GM12878 (cell line): ENCODE measurements around the gene C6orf89. TPM values are rescaled to one million over a fixed set of nuclear protein-coding genes. Genes with fewer than 3 reads are reported as not detected.

Experiments used
- ATAC-seq: fragments of 200-7000 bp; cut with Tn5 transposase; 3 replicates; pipeline ENCODE4 v1.9.1; 2020; ENCODE audit warnings: mild to moderate bottlenecking, moderate library complexity
- BruUV-seq: library from RNA; stranded (reverse); fragments of 400-500 nt; replicated peaks from 2 replicates; lab custom pipeline; 2021; lab: Mats Ljungman, UMichigan
- CTCF ChIA-PET: fragments of 300-600 bp; sonication (Branson Sonifier 250); formaldehyde crosslinking; extraction: SDS; loops from one replicate; lab custom pipeline; 2021; ENCODE audit warnings: inconsistent platforms; lab: Yijun Ruan, JAX
- POLR2A ChIA-PET: fragments of 350-600 bp; formaldehyde crosslinking; extraction: SDS; loops from one replicate; lab custom pipeline; 2021; ENCODE audit warnings: inconsistent platforms; lab: Charles Lee
- RAD21 ChIA-PET: fragments of 300-600 bp; sonication (Branson Sonifier 250); formaldehyde crosslinking; loops from one replicate; lab custom pipeline; 2023; ENCODE audit warnings: antibody characterized with exemption; ENCODE audit not compliant: unreplicated experiment; lab: Charles Lee
- SMC1A ChIA-PET: fragments of 300-600 bp; sonication (Branson Sonifier 250); formaldehyde crosslinking; loops from one replicate; lab custom pipeline; 2023; ENCODE audit not compliant: unreplicated experiment, uncharacterized antibody; lab: Charles Lee
- DNase-seq: peaks from one replicate; pipeline ENCODE4 v3.0.0-alpha.2; 2011; ENCODE audit warnings: low read depth, low spot score
- FAIRE-seq: peaks from 3 replicates; lab custom pipeline; 2011; peaks lifted over from hg19 to GRCh38; lab: Jason Lieb, UNC
- H2AFZ ChIP-seq: 2 replicates; pipeline ENCODE4 v1.6.0; 2011; ENCODE audit warnings: low read depth, low read length, control low read depth; ENCODE audit not compliant: control insufficient read depth
- H3K27ac ChIP-seq: 2 replicates; pipeline ENCODE4 v1.5.1; 2011; ENCODE audit warnings: control low read depth; ENCODE audit not compliant: control insufficient read depth, insufficient read depth
- H3K27me3 ChIP-seq, 2 experiments: replicated peaks in 1 of 2; 2 replicates each; pipeline versions ENCODE4 v1.6.0 to v1.6.1; 2011; ENCODE audit warnings: low read length in 1 of 2; ENCODE audit not compliant: control insufficient read depth in 2 of 2, insufficient read depth in 2 of 2
- H3K36me3 ChIP-seq, 2 experiments: 2 replicates each; pipeline ENCODE4 v1.5.1; 2011; ENCODE audit warnings: low read length in 1 of 2; ENCODE audit not compliant: control insufficient read depth in 2 of 2, insufficient read depth in 2 of 2
- H3K4me1 ChIP-seq: 2 replicates; pipeline ENCODE4 v1.6.1; 2011; ENCODE audit warnings: mild to moderate bottlenecking, low read length, moderate library complexity, mixed read lengths; ENCODE audit not compliant: control insufficient read depth, insufficient read depth
- H3K4me2 ChIP-seq: 2 replicates; pipeline ENCODE4 v1.6.0; 2011; ENCODE audit warnings: control low read depth; ENCODE audit not compliant: control insufficient read depth, insufficient read depth
- H3K4me3 ChIP-seq: fragments of 200-600 bp; sonication (generic); 2 replicates; pipeline ENCODE4 v1.5.1; 2016
- H3K79me2 ChIP-seq: 2 replicates; pipeline ENCODE4 v1.6.0; 2011; ENCODE audit warnings: low read length; ENCODE audit not compliant: control insufficient read depth, insufficient read depth
- H3K9ac ChIP-seq: 2 replicates; pipeline ENCODE4 v1.8.0; 2011; ENCODE audit warnings: low read length, control low read depth, mixed read lengths; ENCODE audit not compliant: control insufficient read depth, insufficient read depth
- H3K9me3 ChIP-seq: replicated peaks from 3 replicates; pipeline ENCODE4 v1.5.1; 2011; ENCODE audit warnings: mild to moderate bottlenecking, low read length; ENCODE audit not compliant: control insufficient read depth, insufficient read depth
- H4K20me1 ChIP-seq: 2 replicates; pipeline ENCODE4 v1.6.0; 2011; ENCODE audit not compliant: control insufficient read depth, insufficient read depth
- ASH2L ChIP-seq: fragments of 300-600, 200-600 bp; sonication (generic); IDR thresholded peaks from 2 replicates; pipeline ENCODE4 v1.6.1; 2017; ENCODE audit warnings: low read depth, mild to moderate bottlenecking, borderline replicate concordance
- BACH1 ChIP-seq: fragments of 450-650 bp; IDR thresholded peaks from 2 replicates; pipeline ENCODE4 v1.6.1; 2017; ENCODE audit warnings: mild to moderate bottlenecking, borderline replicate concordance
- BHLHE40 ChIP-seq, 2 experiments: fragments of 450-650 bp in 1 of 2; IDR thresholded peaks; 2 replicates each; pipeline ENCODE4 v1.6.1; 2011 to 2017; ENCODE audit warnings: low read depth in 2 of 2, borderline replicate concordance in 1 of 2, improper control_type of control experiment in 1 of 2, low read length in 1 of 2, mild to moderate bottlenecking in 1 of 2
- BMI1 ChIP-seq: fragments of 450-650 bp; IDR thresholded peaks from 2 replicates; pipeline ENCODE4 v1.6.1; 2016; ENCODE audit warnings: mild to moderate bottlenecking, moderate library complexity, borderline replicate concordance
- CHD2 ChIP-seq: IDR thresholded peaks from 2 replicates; pipeline ENCODE4 v1.6.1; 2011; ENCODE audit warnings: low read depth, low read length, improper control_type of control experiment, borderline replicate concordance
- E2F4 ChIP-seq: IDR thresholded peaks from 2 replicates; pipeline ENCODE4 v1.6.1; 2012; ENCODE audit warnings: low read depth, low read length, improper control_type of control experiment
- KDM1A ChIP-seq: fragments of 200-600 bp; sonication (generic); IDR thresholded peaks from 2 replicates; pipeline ENCODE4 v1.6.1; 2016; ENCODE audit warnings: borderline replicate concordance
- MEF2A ChIP-seq: IDR thresholded peaks from 2 replicates; pipeline ENCODE4 v1.6.1; 2011; ENCODE audit warnings: low read depth, mild to moderate bottlenecking, low read length, moderate library complexity; ENCODE audit not compliant: insufficient read depth
- NFYA ChIP-seq: IDR thresholded peaks from 2 replicates; pipeline ENCODE4 v1.6.1; 2011; ENCODE audit warnings: low read depth, mild to moderate bottlenecking, low read length, improper control_type of control experiment, borderline replicate concordance
- PAX5 ChIP-seq: IDR thresholded peaks from 2 replicates; pipeline ENCODE4 v1.6.1; 2011; ENCODE audit warnings: low read depth, low read length, borderline replicate concordance
- RCOR1 ChIP-seq: conservative IDR thresholded peaks from 2 replicates; pipeline ENCODE4 v1.6.1; 2012; ENCODE audit warnings: low read depth, low read length, improper control_type of control experiment
- SPI1 ChIP-seq: IDR thresholded peaks from 2 replicates; pipeline ENCODE4 v1.6.1; 2011; ENCODE audit warnings: low read depth, mild to moderate bottlenecking, low read length, moderate library complexity, borderline replicate concordance; ENCODE audit not compliant: insufficient read depth
- WGBS: methylation state at CpG from one replicate; pipeline ENCODE4 v1.1.6; 2016; ENCODE audit warnings: low lambda C conversion rate; ENCODE audit not compliant: insufficient replicate concordance, insufficient coverage; ENCODE audit errors: missing lambda C conversion rate; 5-methylcytosine and 5-hydroxymethylcytosine counted together
- in situ Hi-C: fragments of 300-500 bp; cut with MboI; formaldehyde crosslinking; loops from 9 replicates; pipeline ENCODE4 v1.14.3; 2018; ENCODE audit warnings: mixed read lengths
- intact Hi-C: fragments of 100-400 bp; cut with micrococcal nuclease; formaldehyde crosslinking; loops from one replicate; pipeline ENCODE4 v1.14.2; 2022; ENCODE audit not compliant: unreplicated experiment
- polyA plus RNA-seq, 11 experiments: library from polyadenylated mRNA; depleted of rRNA in 4 of 11; unstranded in 6 of 11; stranded (reverse) in 5 of 11; fragments of >200 nt; fragmentation: Nextera tagmentation in 4 of 11; fragmentation: Illumina TruSeq in 1 of 11; extraction: Ambion mirVana in 4 of 11; extraction: Trizol in 1 of 11; gene quantifications; 1 replicate in 1 of 11; 2 replicates in 10 of 11; pipeline versions ENCODE4 v1.2.1 to v1.2.3, GENCODE V29; 2011 to 2016; ENCODE audit warnings: inconsistent platforms in 2 of 11, missing spikeins in 2 of 11, low read depth in 1 of 11
- total RNA-seq, 4 experiments: library from RNA; depleted of rRNA in 3 of 4; stranded (reverse); fragments of >200 nt in 3 of 4; fragmentation: Illumina TruSeq in 1 of 4; extraction: Trizol in 1 of 4; gene quantifications; 2 replicates each; pipeline versions ENCODE4 v1.2.1 to v1.2.3, GENCODE V29; 2013 to 2021

The C6orf89 gene
- total and polyA plus RNA-seq, 10 of the 15 experiments (the other 5 are each of a cell fraction or from before 2014, with no cell fraction given), result 10.8 to 42.7 (median 28.6) TPM

GRCh38 chr6:36955671-36956445 is 70.1 kb downstream of the C6orf89 start:
- no peak overlapping the region for H3K4me3 ChIP-seq
- in situ Hi-C loops, result no loop called here
- WGBS, result 31% methylated on average over 9 of the region's 9 CpGs
- no peaks in the 10 kb centered on the region for H3K36me3 ChIP-seq
- ChIA-PET RAD21 (interaction anchor here (1.0 to 1.4 kb wide), 2 partner anchors 53 to 62 kb away, joined by 3 to 6 read pairs; no protein-coding TSS in a partner anchor), POLR2A (interaction anchor here (1.1 to 1.3 kb wide), 2 partner anchors 9 to 12 kb away, joined by 3 to 4 read pairs; no protein-coding TSS in a partner anchor), CTCF (interaction anchor here (1.1 to 3.0 kb wide), 5 partner anchors 9 to 63 kb away, joined by 3 to 12 read pairs (median 3); no protein-coding TSS in a partner anchor), SMC1A (interaction anchor here (0.8 to 1.8 kb wide), 2 partner anchors 28 to 62 kb away, joined by 3 to 7 read pairs; no protein-coding TSS in a partner anchor)
- H3K9ac ChIP-seq, result no peak overlapping the region
- H3K27ac ChIP-seq, result no peak overlapping the region
- H3K4me2 ChIP-seq, result no peak overlapping the region
- H3K79me2 ChIP-seq, result no peaks in the 10 kb centered on the region
- H4K20me1 ChIP-seq, result no peaks in the 10 kb centered on the region
- no peak for FAIRE-seq
- DNase-seq, result no peak
- no peaks in the 10 kb centered on the region for H3K27me3 ChIP-seq
- intact Hi-C loops, result no loop called here
- no peak; the same call in 1 of the 3 replicates for ATAC-seq
- TF ChIP-seq RCOR1, result no peak
- TF ChIP-seq MEF2A, result no peak
- TF ChIP-seq PAX5, result no peak
- TF ChIP-seq E2F4, result no peak
- no peak for TF ChIP-seq BHLHE40 (IDR thresholded peaks at IDR 0.05; ENCODE audit: borderline replicate concordance in 1 of 2, low read depth in 2 of 2, low read length in 1 of 2)
- TF ChIP-seq KDM1A, result no peak
- TF ChIP-seq BMI1, result no peak
- TF ChIP-seq ASH2L, result no peak
- no peak for TF ChIP-seq SPI1
- no peak for TF ChIP-seq CHD2
- TF ChIP-seq BACH1, result no peak
- no peak for TF ChIP-seq NFYA
- no peaks in the 10 kb centered on the region for H3K9me3 ChIP-seq
- BruUV-seq, result no TSS peak
- H3K4me1 ChIP-seq, result 0 out of 2 replicates have a peak, but pooled peaks cover 3% of the 10 kb centered on the region
- H2AFZ ChIP-seq, result no peak overlapping the region
